Erythroblast (primary cell): ENCODE measurements around the gene NFIB.
A peak's percentile ranks its signal among the peaks of the same experiment; 100 is the strongest.

Experiments used
- DNase-seq, 2 experiments: peaks; one replicate each; lab custom pipeline; 2025; lab: John Stamatoyannopoulos, UW
- GATA1 ChIP-seq: IDR thresholded peaks from 2 replicates; pipeline ENCODE4 v1.6.1; 2011; ENCODE audit warnings: low read depth, mild to moderate bottlenecking, control low read depth, low read length, moderate library complexity
- POLR2A ChIP-seq: IDR thresholded peaks from 2 replicates; pipeline ENCODE4 v1.6.1; 2011; ENCODE audit warnings: mild to moderate bottlenecking, low read length

The NFIB gene

GRCh38 chr9:14340219-14340873, 26.4 kb upstream of the NFIB start:
- TF ChIP-seq POLR2A = no peak
- no peak for TF ChIP-seq GATA1
- DNase-seq = no peak

- TF ChIP-seq GATA1 (no peak), POLR2A (no peak)
- DNase-seq = no peak
These were observed 25.8 kb upstream of the NFIB start for GRCh38 chr9:14339746-14340145.

GRCh38 chr9:14337615-14338014, 23.7 kb upstream of the NFIB start:
- no peak for DNase-seq
- TF ChIP-seq POLR2A (no peak), GATA1 (no peak)

- DNase-seq = no peak
- TF ChIP-seq POLR2A = no peak
- TF ChIP-seq GATA1 = no peak
These were observed 22.3 kb upstream of the NFIB start for GRCh38 chr9:14336244-14336643.

GRCh38 chr9:14331120-14331519, 17.2 kb upstream of the NFIB start:
- DNase-seq = no peak
- no peak for TF ChIP-seq GATA1
- TF ChIP-seq POLR2A = no peak

GRCh38 chr9:14327036-14327435, 13.1 kb upstream of the NFIB start:
- TF ChIP-seq GATA1 (no peak), POLR2A (no peak)
- no peak for DNase-seq

- TF ChIP-seq GATA1 = no peak
- no peak for TF ChIP-seq POLR2A
- no peak for DNase-seq
These were observed 12.4 kb upstream of the NFIB start for GRCh38 chr9:14326264-14326826.

GRCh38 chr9:14325147-14325546, 11.2 kb upstream of the NFIB start:
- TF ChIP-seq POLR2A (no peak), GATA1 (no peak)
- DNase-seq = no peak

- TF ChIP-seq GATA1 (no peak), POLR2A (no peak)
These were observed 10.2 kb upstream of the NFIB start for GRCh38 chr9:14323985-14324650.

GRCh38 chr9:14323083-14323971, 9.4 kb upstream of the NFIB start:
- DNase-seq = peak in 1 of 2 experiments; percentile 28
- TF ChIP-seq GATA1 (no peak), POLR2A (no peak)

More at GRCh38 chr9:14323985-14324650, 10.2 kb upstream of the NFIB start:
- DNase-seq = no peak

GRCh38 chr9:14322211-14323082, 8.5 kb upstream of the NFIB start:
- TF ChIP-seq GATA1 = no peak
- peak; percentile 41 for TF ChIP-seq POLR2A
- DNase-seq = peak; percentile 91 to 94

- DNase-seq = peak in 1 of 2 experiments; percentile 24
- no peak for TF ChIP-seq GATA1
- TF ChIP-seq POLR2A = no peak
These were observed 7.7 kb upstream of the NFIB start for GRCh38 chr9:14321517-14322130.
